GF-D8 (cell line): ENCODE results near the gene PLA1A.
A peak's percentile ranks its signal among the peaks of the same experiment; 100 is the strongest.
"Not testable (repeated sequence)": the region's sequence is repeated elsewhere in the genome, so short reads cannot be mapped to it uniquely, and the experiment has no call there.

ENCODE experiments used
- DNase-seq: peaks from one replicate; lab custom pipeline; 2025; lab: John Stamatoyannopoulos, UW

The PLA1A gene, protein sequence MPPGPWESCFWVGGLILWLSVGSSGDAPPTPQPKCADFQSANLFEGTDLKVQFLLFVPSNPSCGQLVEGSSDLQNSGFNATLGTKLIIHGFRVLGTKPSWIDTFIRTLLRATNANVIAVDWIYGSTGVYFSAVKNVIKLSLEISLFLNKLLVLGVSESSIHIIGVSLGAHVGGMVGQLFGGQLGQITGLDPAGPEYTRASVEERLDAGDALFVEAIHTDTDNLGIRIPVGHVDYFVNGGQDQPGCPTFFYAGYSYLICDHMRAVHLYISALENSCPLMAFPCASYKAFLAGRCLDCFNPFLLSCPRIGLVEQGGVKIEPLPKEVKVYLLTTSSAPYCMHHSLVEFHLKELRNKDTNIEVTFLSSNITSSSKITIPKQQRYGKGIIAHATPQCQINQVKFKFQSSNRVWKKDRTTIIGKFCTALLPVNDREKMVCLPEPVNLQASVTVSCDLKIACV

DNA sequence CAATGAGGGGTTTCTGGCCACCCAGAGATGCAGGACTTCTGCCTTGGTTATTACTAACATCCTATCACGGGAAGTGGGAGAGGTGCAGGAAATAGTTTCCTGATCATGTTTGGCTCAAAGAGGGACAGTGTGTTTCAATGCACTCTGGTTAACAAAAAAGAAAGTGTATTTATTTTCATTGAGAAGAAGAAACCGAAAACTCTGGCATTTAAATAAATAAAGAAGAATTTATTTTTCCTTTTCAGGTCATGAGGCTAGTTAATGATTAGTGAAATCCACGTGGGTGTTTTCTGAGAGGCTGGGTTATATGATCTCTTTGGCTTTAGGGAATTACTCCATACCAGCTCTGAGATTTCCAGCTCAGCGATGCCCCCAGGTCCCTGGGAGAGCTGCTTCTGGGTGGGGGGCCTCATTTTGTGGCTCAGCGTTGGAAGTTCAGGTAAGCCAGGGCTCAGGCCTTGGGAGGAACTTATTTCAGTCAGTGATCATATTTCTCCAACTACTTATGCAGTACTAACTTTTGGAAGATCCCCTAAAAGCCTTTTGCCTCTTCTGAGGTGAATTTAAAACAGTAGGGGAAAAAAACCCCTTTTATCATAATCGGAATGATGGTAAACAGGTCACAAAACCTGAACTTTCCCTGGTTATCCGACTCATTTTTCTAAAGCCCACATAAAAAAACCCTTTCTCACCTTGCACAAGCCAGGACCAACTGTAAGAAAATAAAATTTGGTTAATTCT lies at the start of gene PLA1A:
Gene PLA1A, plus strand, starts transcription at position 338 of the 741 bp plus-strand sequence. Its CDS starts 29 bp downstream, at position 367.
- DNase-seq: no peak

DNA sequence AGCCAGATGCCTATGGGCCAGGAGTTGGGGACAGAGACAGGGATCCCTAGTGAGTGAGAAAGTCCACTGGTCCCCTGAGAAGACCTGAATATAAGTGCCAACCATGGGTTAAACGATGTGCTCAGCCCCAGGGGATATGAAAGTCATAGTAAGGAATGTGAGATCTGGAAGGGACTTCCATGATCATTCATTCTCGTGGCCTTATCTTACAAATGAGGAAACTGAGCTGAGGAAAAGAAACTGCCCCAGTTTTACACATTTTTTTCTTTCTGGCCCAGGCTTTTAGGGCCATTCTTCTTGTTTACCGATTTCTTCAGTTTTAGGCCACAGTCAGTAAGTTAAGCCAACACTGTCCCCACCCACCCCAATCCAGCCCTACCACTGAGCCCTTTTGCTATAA lies 49.3 kb upstream of the PLA1A start:
- DNase-seq: no peak

DNA sequence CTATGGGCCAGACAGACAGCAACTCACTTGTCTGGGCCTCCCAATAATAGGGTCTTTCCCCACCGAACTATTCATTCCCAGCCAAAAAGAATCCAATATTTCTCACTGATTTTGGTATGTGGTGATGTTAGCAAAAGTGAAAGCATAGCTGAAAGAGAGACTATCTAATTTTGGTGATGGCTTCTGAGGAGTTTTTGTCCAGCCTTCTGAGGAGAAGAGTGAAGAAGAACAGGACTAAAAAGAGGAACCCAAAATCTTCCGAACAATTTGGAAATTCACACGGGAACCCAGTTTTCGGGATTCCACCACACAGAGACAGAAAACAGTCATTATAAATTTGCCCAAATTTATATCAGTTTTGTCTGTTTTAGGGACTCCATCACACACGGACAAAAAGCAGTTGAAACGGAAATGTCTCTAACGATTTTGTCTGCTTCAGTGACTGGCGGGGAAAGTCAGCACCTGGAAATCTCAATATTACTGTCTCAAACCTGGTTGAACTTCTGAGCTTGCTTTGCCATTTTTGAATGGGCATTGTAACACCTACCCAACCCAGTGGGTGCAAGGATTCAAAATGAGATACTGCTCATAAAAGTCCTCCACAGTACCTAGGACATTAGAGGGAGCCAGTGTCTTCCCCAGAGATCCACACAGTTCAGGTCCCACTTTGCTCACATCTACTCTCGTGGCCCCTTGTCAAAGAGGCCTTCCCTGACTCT lies 47.3 kb upstream of the PLA1A start:
- no peak for DNase-seq

DNA sequence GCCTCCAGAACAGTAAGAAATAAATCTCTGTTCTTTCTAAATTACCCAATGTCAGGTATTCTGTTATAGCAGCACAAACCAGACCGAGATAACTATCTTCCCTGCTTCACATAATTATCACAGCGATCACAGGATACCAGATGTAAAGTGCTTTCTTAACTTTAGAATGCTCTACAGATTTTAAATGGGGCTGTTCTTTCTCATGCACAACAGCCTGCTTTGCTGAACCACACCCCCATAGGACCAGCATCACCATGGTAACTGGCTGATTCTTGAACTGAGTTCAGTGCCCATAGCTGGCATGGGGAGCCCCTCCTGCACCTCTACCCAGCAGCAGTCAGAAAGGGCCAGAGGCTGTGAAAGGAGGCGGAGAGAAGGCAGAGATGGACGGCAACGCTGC lies 46.1 kb upstream of the PLA1A start:
- no peak for DNase-seq

DNA sequence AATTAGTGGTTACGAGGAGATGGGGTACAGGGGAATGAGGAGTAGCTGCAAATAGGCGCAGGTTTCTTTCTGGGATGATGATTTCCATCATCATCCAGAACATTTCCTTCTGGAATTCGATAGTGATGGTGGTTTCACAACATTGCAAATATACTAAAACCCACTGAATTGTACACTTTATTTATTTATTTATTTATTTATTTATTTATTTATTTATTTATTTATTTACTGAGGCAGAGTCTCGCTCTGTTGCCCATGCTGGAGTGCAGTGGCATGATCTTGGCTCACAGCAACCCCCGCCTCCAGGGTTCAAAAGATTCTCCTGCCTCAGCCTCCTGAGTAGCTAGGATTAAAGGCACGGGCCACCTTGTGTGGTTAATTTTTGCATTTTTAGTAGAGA lies 44.8 kb upstream of the PLA1A start:
- not testable (repeated sequence) for DNase-seq

DNA sequence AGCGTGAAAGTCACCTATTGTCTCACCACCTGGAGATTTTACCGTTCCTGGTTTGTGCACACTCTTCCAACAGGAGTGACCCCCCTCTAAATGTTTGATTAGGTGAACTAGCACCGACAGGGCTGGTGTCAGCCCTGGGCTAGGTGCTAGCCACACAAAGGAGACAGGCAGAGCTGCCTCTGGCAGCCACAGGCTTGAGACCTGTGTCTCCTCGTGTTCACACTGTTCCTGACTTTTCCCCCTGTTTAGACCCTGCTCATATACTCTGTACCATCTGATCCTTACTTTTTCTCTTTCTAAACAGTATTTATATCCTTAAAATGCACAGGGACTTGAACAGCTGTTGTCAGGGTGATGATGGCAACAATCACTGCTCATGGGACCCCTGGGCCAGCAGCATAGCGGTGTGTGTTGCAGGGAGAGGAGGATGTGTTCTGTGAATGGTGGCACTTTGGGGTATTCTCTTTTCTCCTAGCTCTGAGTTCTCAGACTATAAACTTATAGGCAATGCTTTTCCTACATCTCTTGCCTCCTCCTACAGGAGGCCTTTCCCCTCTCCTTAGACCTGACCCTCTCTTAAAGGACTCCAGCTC lies 43.8 kb upstream of the PLA1A start:
- no peak for DNase-seq

DNA sequence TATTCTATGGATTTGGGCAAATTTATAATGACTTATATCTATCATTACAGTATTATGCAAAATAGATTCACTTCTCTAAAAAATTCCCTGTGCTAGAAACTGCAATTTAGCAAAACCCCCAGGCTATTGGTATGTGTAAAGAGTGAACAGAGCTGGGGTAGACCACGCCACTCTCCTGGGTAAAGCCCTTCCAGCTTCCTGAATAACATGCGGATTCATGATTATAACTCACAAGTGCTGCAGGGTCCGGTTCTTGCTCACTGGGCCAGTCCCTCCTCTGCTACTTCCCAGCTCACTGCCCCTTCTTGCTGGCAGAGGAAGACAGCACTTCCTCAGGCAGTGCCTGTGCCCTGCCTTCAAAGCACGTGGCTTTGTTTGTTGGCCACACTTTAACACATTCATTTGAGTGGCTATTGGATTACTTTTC lies 42.4 kb upstream of the PLA1A start:
- DNase-seq: no peak

DNA sequence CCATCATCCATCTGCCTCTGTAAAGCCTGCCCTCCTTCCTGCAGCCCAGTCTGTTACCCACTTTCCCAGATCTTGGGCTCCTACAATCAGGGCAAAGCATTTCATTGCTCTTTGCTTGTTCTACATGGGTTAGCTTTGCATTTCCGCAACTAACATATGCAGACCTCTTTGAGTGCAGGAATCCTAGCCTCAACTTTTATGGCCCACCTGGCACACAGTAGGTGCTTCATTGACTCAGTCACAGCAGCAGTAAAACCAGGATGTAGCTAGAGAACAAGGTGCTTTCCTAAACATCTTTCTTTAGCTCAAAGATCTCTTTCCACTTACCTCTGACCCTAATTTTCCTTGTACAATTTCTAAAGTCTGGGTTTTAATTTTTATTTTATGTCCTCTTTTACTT lies 41.8 kb upstream of the PLA1A start:
- DNase-seq: no peak

DNA sequence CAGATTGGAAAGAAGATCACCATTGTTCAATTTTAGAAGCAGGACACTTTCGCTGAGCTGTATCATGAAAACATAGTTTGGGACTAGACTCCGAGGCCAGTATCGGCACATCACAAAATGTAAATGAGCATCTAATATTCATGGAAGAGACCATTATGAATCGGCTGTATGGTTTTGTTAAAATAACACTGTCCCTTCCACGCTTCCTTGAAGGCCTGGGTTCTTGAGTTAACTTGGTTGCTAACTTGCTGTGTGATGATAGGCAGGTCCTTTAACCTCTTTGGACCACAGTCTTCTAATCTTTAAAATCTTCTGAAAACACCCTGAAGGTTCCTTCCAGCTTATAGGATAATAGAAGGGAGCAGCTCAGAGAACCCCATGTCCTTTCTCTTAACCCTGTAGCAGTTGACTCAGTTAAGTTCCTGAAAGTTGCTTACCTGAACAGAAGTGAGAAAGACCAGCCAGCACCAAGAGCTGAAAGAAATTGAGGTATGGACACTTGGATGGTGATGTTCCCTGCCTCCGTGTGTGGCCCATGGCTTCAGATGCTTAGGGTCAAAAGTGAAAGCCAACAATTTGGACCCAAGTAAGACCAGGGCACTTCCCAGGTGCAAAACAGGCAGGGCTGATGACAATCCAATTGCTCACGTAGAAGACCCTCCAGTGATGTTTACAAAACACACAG lies 40.4 kb upstream of the PLA1A start:
- no peak for DNase-seq

DNA sequence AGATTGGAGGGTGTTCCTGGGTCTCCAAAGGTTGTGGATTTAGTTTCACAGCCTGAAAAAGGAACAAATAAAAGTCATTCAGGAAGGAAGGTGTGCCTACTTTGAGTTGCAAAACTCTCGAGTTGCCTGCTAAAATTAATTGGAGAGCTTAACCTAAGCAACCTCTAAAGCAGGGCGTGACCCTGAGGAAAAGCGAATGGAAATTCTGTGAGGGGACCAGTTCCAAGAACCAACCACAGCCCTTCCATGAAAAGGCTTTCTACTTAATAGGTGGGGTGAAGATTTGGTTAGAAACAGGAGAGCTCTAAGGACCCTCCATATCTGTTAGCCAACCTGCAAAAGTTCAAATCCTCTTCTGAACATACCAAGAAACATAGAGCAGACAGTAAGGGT lies 39.8 kb upstream of the PLA1A start:
- no peak for DNase-seq

DNA sequence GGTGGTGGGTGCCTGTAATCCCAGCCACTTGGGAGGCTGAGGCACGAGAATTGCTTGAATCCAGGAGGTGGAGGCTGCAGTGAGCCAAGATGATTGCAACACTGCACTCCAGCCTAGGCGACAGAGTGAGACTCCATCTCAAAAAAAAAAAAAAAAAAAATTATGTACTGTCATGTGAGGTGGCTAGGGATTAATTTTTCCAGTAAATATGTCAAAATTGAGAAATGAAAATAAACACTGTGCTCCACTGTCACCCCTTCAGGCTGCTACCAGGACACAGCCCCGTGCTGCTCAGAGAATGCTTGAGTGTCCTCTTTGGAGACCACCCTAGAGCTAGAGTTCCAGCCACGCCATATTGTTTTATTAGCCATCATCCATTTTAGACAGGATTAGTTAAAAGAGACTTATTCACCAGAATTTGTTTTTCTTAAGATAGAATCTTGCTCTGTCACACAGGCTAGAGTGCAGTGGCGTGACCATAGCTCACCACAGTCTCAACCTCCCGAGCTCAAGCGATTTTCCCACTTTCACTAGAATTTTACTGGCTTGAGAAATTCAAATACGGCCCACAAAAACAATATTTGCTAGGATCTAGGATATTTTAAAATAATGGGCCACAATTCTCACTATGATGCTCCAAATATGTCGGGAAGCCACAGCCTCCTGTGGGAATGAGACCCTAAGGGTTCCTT lies 38.9 kb upstream of the PLA1A start:
- no peak for DNase-seq

DNA sequence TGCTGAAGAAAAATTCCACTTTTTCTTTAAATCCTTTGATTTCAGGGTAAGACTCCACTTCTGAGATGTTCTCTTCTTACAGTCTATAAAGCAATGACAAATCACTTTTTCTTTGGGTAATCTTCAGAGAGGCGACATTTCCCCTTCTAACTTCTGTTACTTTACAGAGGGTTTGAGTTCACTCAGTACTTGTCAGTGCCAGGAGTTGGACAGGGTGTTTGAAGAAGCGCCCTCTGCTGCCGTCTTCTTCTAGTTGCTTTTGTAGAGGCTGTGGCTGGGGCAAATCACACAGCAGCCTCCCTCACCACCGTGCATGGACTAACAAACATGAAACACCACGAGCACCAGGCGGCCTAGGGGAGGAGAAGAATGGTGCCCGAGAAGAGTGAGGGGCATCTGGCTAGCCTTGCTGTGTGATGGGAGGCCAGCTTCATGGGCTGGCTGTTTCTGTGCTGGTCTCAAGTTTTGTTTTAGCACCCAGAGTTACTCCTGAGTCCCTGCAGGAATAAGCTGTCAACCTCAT lies 38.2 kb upstream of the PLA1A start, which contains the start of gene CD80:
Gene CD80, minus strand, starts transcription at position 174 of the 523 bp plus-strand sequence. CDS start 1,886 bp downstream, outside the sequence.
- peak; percentile 63 for DNase-seq

DNA sequence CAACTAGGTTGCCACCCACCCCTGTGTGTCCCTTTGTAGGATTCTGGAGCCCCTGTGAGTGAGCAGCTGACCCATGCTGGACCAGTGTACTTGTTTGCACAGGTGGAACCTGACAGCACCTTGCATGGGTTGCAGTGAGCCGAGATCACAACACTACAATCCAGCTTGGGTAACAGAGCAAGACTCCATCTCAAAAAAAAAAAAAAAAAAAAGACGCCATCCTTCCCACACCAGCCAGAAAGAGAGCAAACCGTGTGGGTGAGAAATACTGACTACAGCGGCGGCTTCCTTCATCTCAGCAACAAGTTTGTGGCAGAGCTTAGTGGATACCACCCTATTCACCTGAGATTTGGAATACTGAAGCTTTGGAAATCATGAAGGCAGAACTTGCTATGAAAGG lies 37.5 kb upstream of the PLA1A start:
- DNase-seq: no peak

DNA sequence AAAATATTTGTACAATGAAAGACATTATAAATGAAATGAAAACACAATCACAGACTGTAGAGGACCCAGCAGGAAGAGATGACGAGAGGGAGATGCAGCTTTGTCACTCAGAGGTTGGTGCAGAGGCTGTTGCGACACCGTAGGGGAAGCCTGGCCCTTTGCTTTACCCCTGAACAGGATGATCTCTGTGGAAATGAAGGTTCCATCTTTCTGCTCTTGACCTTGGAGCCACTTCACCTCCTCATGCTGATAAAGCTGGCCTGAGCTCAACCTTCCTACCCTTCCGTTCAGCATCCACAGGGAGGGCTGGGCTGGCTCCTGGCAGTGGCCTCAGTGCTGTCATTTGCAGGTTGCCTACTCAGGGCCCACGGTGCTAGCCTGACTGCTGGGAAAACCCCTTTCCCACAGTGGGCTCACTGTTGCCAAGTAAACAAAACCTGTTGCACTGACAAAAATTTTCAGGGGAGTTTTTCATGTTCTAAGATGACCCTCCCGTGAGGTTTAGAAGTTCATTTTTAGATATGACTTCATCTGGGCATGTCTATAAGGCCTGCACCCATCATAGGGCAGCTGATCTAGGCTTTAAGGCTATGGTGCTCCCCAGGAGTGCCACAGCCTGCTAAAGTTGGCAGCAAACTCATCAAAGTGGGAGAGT lies 35.3 kb upstream of the PLA1A start:
- peak; percentile 28 for DNase-seq

DNA sequence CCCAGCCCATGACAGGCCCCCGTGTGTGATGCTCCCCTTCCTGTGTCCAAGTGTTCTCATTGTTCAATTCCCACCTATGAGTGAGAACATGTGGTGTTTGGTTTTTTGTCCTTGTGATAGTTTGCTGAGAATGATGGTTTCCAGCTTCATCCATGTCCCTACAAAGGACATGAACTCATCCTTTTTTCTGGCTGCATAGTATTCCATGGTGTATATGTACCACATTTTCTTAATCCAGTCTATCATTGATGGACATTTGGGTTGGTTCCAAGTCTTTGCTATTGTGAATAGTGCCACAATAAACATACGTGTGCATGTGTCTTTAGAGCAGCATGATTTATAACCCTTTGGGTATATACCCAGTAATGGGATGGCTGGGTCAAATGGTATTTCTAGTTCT lies 34.4 kb upstream of the PLA1A start:
- DNase-seq: not testable (repeated sequence)

DNA sequence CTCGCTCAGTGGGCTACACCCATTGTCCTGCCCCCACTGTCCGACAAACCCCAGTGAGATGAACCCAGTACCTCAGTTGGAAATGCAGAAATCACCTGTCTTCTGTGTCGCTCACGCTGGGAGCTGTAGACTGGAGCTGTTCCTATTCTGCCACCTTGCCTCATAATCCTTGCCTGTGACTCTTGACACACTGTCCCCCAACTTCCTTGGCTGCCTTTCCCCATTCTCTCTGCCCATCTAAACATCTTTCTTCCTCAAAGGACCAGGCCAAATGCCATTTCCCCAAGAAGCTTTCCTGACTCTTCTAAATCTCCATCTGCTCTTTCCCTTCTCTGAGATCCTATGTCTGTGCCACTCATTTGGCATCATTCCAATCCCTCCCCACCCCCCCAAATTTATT lies 28.5 kb upstream of the PLA1A start:
- no peak for DNase-seq

DNA sequence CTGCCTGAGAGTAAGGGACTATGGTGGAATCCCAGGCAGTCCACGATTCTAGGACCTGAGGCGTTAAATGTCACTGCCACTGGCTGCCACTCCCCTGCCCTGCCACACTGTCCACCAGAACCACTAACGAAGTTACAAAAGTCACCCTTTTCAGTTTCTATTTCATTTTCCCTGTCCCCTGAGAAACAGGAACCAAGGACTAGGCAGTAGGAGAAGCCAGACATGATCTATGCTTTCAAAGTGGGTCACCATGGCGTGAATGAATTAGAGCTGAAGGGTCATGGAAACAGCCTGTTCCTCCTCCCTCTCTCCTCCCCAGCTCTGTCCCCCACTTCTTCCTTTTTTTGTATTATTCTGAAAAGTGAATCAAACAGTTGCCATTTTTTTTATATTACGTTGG lies 27.5 kb upstream of the PLA1A start:
- DNase-seq: no peak

DNA sequence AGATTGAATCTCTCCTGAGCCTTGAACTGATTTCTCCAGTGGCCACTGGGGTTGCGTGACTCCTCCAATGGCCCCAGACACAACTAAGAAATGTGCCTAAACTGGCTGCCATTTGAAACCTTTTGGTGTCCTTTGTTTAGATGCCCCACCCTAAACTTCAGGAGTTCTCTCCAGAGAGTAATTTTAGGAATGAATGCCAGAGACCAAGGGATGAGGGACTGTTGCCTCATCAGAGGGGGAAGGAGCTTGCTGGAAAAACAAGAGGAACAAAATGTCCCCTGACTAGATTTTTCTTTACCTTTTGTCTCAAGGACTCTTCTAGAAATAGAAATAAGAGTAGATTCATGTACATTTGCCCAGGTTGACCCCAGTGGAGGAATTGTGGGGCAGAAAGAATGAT lies 26.5 kb upstream of the PLA1A start:
- DNase-seq: no peak

DNA sequence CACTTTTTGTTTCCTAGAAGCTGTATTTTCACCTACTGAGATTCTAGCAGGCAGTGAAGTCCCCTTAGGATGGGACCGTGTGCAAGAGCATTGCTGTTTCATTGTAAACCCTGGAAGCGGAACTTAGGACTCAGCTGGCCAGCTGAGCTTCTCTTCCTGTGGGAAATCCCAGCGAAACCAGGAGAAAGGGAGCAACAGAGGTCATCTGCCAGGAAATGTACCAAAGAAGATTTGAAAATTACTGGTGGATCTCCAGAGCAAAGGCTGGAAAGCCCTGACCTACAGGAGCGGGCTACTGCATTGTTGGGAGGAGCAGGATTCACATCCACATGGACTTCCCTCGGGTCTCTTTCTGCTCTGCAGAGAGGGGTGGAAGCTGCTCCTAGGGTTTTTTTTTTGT lies 26.0 kb upstream of the PLA1A start:
- no peak for DNase-seq

DNA sequence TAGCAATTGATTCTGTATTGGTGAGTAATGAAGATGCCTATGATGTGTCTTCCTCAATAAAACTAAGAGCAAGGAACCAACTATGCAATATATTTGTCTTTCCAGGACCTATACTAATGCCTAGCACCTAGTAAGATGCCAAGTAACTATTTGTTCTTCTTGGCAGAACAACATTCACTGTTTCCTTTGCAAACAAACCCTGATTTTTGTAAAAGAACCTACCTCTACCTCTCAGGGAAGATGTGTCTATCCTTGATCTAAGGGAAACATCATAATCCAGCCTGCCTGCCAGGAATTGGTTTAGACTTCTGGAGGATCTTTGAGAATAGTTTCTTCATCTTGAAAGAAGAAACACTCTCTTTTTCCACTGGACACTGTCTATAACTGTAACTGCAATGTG lies 22.2 kb upstream of the PLA1A start:
- DNase-seq: no peak
